ENCODE data around the gene RNF11.

DNA sequence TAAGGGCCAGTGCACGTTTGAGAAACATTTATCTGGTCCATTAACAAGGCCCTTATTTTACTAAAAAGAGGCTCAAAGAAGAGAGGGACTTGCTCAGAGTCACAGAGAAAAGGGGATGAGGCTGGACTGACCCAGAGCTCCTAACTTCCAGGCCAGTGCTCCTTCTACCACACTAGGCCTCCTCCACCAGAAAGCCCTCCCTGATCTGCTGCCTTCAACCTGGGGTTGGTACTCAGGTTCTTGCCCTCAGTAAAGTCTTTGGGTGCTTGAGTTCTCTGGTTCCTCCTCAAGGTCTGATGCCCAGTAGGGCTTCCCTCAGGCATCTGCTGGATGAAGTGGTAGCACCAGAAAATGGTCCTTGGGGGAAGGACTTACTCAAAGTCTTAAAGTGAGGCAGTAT is 68.3 kb downstream of the RNF11 start:
- TF ChIP-seq, protein P1, sequence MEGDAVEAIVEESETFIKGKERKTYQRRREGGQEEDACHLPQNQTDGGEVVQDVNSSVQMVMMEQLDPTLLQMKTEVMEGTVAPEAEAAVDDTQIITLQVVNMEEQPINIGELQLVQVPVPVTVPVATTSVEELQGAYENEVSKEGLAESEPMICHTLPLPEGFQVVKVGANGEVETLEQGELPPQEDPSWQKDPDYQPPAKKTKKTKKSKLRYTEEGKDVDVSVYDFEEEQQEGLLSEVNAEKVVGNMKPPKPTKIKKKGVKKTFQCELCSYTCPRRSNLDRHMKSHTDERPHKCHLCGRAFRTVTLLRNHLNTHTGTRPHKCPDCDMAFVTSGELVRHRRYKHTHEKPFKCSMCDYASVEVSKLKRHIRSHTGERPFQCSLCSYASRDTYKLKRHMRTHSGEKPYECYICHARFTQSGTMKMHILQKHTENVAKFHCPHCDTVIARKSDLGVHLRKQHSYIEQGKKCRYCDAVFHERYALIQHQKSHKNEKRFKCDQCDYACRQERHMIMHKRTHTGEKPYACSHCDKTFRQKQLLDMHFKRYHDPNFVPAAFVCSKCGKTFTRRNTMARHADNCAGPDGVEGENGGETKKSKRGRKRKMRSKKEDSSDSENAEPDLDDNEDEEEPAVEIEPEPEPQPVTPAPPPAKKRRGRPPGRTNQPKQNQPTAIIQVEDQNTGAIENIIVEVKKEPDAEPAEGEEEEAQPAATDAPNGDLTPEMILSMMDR (IDR thresholded peaks at IDR 0.05): no peak
- no peak for TF ChIP-seq POLR2A (IDR thresholded peaks at IDR 0.05)
- TF ChIP-seq POLR2AphosphoS5 (IDR thresholded peaks at IDR 0.05): no peak

All from prostate gland (tissue), 2 donors.